Measurements from ENCODE around the gene MNT. TPM values are rescaled to one million over a fixed set of nuclear protein-coding genes. Genes with fewer than 3 reads are reported as not detected.

MNT gene
- total RNA-seq, 1 donor from 2014 or later: 9.9 TPM

GRCh38 chr17:2390199-2390836 is 10.5 kb downstream of the MNT start:
- Histone ChIP-seq H3K36me3 (peaks cover 26% of the 10 kb centered on the region), H3K4me3 (no peak overlapping the region), H3K27me3 (ENCODE audit: low read depth) (no peaks in the 10 kb centered on the region), H3K27ac (replicated peaks) (peak overlapping the region; percentile 99), H3K9me3 (replicated peaks) (no peaks in the 10 kb centered on the region), H3K4me1 (peaks cover 61% of the 10 kb centered on the region)
- TF ChIP-seq, protein P1, sequence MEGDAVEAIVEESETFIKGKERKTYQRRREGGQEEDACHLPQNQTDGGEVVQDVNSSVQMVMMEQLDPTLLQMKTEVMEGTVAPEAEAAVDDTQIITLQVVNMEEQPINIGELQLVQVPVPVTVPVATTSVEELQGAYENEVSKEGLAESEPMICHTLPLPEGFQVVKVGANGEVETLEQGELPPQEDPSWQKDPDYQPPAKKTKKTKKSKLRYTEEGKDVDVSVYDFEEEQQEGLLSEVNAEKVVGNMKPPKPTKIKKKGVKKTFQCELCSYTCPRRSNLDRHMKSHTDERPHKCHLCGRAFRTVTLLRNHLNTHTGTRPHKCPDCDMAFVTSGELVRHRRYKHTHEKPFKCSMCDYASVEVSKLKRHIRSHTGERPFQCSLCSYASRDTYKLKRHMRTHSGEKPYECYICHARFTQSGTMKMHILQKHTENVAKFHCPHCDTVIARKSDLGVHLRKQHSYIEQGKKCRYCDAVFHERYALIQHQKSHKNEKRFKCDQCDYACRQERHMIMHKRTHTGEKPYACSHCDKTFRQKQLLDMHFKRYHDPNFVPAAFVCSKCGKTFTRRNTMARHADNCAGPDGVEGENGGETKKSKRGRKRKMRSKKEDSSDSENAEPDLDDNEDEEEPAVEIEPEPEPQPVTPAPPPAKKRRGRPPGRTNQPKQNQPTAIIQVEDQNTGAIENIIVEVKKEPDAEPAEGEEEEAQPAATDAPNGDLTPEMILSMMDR (IDR thresholded peaks at IDR 0.05; ENCODE audit: borderline replicate concordance): no peak
- intact Hi-C loops (cut with micrococcal nuclease): no loop called here
- DNase-seq: no peak

GRCh38 chr17:2388683-2389055 is 12.2 kb downstream of the MNT start:
- TF ChIP-seq, protein P1 (IDR thresholded peaks at IDR 0.05; ENCODE audit: borderline replicate concordance): no peak
- H3K9me3 ChIP-seq (replicated peaks): no peaks in the 10 kb centered on the region
- no peaks in the 10 kb centered on the region for H3K27me3 ChIP-seq (ENCODE audit: low read depth)
- no peak for DNase-seq
- no peak overlapping the region for H3K4me3 ChIP-seq
- peaks cover 54% of the 10 kb centered on the region for H3K4me1 ChIP-seq
- no peak overlapping the region for H3K27ac ChIP-seq (replicated peaks)
- peaks cover 26% of the 10 kb centered on the region for H3K36me3 ChIP-seq
- intact Hi-C loops (cut with micrococcal nuclease): no loop called here

DNA sequence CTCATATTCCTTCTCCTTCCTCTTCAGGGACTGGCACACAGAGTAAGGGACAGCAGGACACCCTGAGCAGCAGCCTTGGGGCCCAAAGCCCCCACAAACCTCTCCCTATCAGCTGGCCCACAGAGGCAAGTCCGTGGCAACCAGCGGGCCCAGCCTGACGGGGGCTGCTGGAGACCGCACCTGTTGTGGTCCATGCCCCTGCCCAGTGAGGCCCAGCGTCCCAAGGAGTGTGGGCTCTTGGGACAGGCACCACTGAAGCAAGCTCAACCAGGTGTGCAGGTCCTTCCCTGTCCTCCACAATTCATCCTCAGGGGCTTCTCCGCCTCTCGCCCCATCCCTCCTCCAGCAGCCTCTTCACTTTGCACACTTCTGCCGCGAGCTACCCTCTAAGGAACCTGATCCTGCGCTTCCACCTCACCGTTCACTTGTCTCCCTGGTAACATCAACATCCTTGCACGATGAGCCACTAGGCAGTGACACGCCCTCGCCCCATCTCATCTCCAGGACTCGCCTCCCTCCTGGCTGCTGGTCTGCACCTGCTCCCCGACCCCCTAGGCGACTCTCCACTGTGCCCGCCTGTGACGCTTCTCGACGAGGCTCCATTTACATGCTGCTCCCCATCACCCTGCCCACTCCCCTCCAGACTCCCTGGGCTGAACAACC is 12.7 kb downstream of the MNT start:
- H3K4me3 ChIP-seq: no peak overlapping the region
- DNase-seq: no peak
- H3K36me3 ChIP-seq: peaks cover 26% of the 10 kb centered on the region
- no peak overlapping the region for H3K27ac ChIP-seq (replicated peaks)
- no peaks in the 10 kb centered on the region for H3K9me3 ChIP-seq (replicated peaks)
- TF ChIP-seq, protein P1 (IDR thresholded peaks at IDR 0.05; ENCODE audit: borderline replicate concordance): no peak
- no peaks in the 10 kb centered on the region for H3K27me3 ChIP-seq (ENCODE audit: low read depth)
- intact Hi-C loops (cut with micrococcal nuclease): no loop called here
- peaks cover 52% of the 10 kb centered on the region for H3K4me1 ChIP-seq

- Histone ChIP-seq H3K4me1 (peaks cover 55% of the 10 kb centered on the region), H3K27ac (replicated peaks) (no peak overlapping the region), H3K9me3 (replicated peaks) (no peaks in the 10 kb centered on the region), H3K36me3 (peaks cover 26% of the 10 kb centered on the region), H3K4me3 (no peak overlapping the region), H3K27me3 (ENCODE audit: low read depth) (no peaks in the 10 kb centered on the region)
- TF ChIP-seq, protein P1 (IDR thresholded peaks at IDR 0.05; ENCODE audit: borderline replicate concordance): no peak
- DNase-seq: no peak
- intact Hi-C loops (cut with micrococcal nuclease): no loop called here
Measured at GRCh38 chr17:2387086-2388019, 13.5 kb downstream of the MNT start.

DNA sequence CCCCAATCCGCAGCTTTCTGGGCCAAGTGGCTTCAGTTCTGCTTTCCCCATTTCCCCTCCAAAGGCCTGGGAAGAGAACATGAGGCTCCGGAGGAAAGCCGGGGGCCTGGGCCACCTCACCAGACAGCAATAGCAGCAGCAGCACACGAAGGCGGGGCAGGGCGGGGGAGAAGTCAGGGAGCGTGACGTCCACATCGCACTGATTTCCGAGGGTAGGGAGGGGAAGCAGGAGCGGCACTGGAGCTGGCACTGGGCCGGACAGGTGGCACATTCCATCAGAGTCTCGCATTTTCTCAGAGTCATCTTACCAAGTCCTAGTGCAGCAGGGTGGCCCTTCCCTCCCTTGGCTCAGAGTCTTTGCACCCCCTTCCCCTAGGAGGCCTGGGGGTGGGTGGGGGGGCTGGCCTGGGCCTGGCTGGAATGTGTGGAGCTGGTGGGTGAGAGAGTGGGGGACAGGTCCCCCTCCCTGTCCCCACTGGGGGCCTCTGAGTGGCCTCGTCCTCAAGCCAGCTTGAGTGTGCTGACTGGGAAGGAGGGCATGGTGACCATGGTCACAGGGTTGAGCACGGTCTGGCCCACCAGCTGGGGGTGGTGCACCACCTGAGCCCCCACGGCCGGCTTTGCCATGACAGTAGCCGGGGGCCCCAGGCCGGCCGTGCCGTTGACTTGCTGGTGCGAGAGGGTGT is 14.3 kb downstream of the MNT start:
- peaks cover 47% of the 10 kb centered on the region for H3K4me1 ChIP-seq
- no peaks in the 10 kb centered on the region for H3K27me3 ChIP-seq (ENCODE audit: low read depth)
- H3K9me3 ChIP-seq (replicated peaks): no peaks in the 10 kb centered on the region
- no peak overlapping the region for H3K27ac ChIP-seq (replicated peaks)
- TF ChIP-seq, protein P1 (IDR thresholded peaks at IDR 0.05; ENCODE audit: borderline replicate concordance): no peak
- intact Hi-C loops (cut with micrococcal nuclease): no loop called here
- no peak overlapping the region for H3K4me3 ChIP-seq
- no peak for DNase-seq
- peaks cover 27% of the 10 kb centered on the region for H3K36me3 ChIP-seq

Measured in left ventricle myocardium inferior (tissue), 1 donor.